Measurements from ENCODE around the gene AGRN. TPM values are rescaled to one million over a fixed set of nuclear protein-coding genes. Genes with fewer than 3 reads are reported as not detected.

Gene AGRN
- total RNA-seq, 1 donor from 2014 or later, result 166 TPM

- DNase-seq (ENCODE audit: extremely low spot score, unreplicated experiment), result peak; percentile 71
- Mint-ChIP-seq H3K4me3 (no peak overlapping the region), H3K4me1 (ENCODE audit: unreplicated experiment) (no peaks in the 10 kb centered on the region), H3K36me3 (no peaks in the 10 kb centered on the region), H3K27ac (no peak overlapping the region), H3K27me3 (no peaks in the 10 kb centered on the region), H3K9me3 (no peaks in the 10 kb centered on the region)
- no peak for TF ChIP-seq CTCF (conservative IDR thresholded peaks at IDR 0.05)
These were observed 63.0 kb downstream of the AGRN start for GRCh38 chr1:1082776-1083415.

- H3K4me3 Mint-ChIP-seq, result no peak overlapping the region
- no peak overlapping the region for H3K27ac Mint-ChIP-seq
- DNase-seq (ENCODE audit: extremely low spot score, unreplicated experiment), result peak; percentile 67
- no peak for TF ChIP-seq CTCF (conservative IDR thresholded peaks at IDR 0.05)
- H3K36me3 Mint-ChIP-seq, result no peaks in the 10 kb centered on the region
- H3K9me3 Mint-ChIP-seq, result no peaks in the 10 kb centered on the region
- H3K4me1 Mint-ChIP-seq (ENCODE audit: unreplicated experiment), result no peaks in the 10 kb centered on the region
- H3K27me3 Mint-ChIP-seq, result no peaks in the 10 kb centered on the region
These were observed 63.8 kb downstream of the AGRN start for GRCh38 chr1:1083416-1084371.

- TF ChIP-seq CTCF (conservative IDR thresholded peaks at IDR 0.05), result no peak
- H3K36me3 Mint-ChIP-seq, result no peaks in the 10 kb centered on the region
These were observed 64.7 kb downstream of the AGRN start for GRCh38 chr1:1084372-1085170.

GRCh38 chr1:1085171-1085841 lies 65.4 kb downstream of the AGRN start:
- Mint-ChIP-seq H3K4me1 (ENCODE audit: unreplicated experiment) (no peaks in the 10 kb centered on the region), H3K27ac (no peak overlapping the region)
- peak; percentile 68 for DNase-seq (ENCODE audit: extremely low spot score, unreplicated experiment)

More at GRCh38 chr1:1084372-1085170, 64.7 kb downstream of the AGRN start:
- H3K4me1 Mint-ChIP-seq (ENCODE audit: unreplicated experiment), result no peaks in the 10 kb centered on the region
- peak; percentile 66 for DNase-seq (ENCODE audit: extremely low spot score, unreplicated experiment)
- H3K27ac Mint-ChIP-seq, result no peak overlapping the region
- H3K4me3 Mint-ChIP-seq, result no peak overlapping the region
- no peaks in the 10 kb centered on the region for H3K27me3 Mint-ChIP-seq
- no peaks in the 10 kb centered on the region for H3K9me3 Mint-ChIP-seq

More at GRCh38 chr1:1085171-1085841, 65.4 kb downstream of the AGRN start:
- Mint-ChIP-seq H3K4me3 (no peak overlapping the region), H3K27me3 (no peaks in the 10 kb centered on the region), H3K36me3 (no peaks in the 10 kb centered on the region), H3K9me3 (no peaks in the 10 kb centered on the region)
- no peak for TF ChIP-seq CTCF (conservative IDR thresholded peaks at IDR 0.05)
